ENCODE measurements around the gene SLC24A4. TPM values are rescaled to one million over a fixed set of nuclear protein-coding genes. Genes with fewer than 3 reads are reported as not detected.

SLC24A4 gene
- polyA plus RNA-seq, 1 donor (not counting 4 experiments of a cell fraction or from before 2014, with no cell fraction given), result 0.10 TPM

DNA sequence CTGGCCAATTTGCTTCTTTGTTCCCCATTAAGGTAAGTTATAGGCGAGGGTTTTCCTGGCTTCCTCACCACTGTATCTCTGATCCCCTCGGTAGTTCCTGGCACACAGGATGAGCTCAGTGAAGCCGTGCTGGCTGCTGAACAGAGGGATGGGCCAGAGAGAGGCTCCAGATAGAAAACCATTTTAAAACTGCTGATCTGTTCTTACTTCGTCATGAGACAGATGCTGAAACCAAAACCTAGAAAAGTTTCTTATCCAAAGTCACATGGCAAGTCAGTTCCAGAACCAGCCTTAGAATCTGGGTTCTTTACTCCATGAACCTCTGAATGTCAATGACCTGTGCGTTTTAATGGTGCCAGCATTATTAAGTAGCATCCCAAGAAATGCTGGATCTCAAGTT lies 114.3 kb downstream of the SLC24A4 start:
- no peak for DNase-seq (ENCODE audit: low read depth, low spot score)
- no peaks in the 10 kb centered on the region for H3K9me3 ChIP-seq (ENCODE audit: control insufficient read depth, low read depth, low read length)
- H3K9ac ChIP-seq (ENCODE audit: control insufficient read depth, extremely low read depth, insufficient read depth, low read length), result no peak overlapping the region
- H3K4me3 ChIP-seq (ENCODE audit: control insufficient read depth in 2 of 3, extremely low read depth in 1 of 3, insufficient read depth in 2 of 3, low read depth in 1 of 3, low read length in 3 of 3), result no peak overlapping the region
- FAIRE-seq, result no peak
- no peaks in the 10 kb centered on the region for H3K36me3 ChIP-seq (ENCODE audit: control insufficient read depth in 2 of 2, extremely low read depth in 1 of 2, insufficient read depth in 2 of 2, low read length in 2 of 2)
- H3K9me1 ChIP-seq (ENCODE audit: control insufficient read depth, extremely low read depth, insufficient read depth, low read length), result no peaks in the 10 kb centered on the region
- no peak for TF ChIP-seq EZH2 (IDR thresholded peaks at IDR 0.05; ENCODE audit: low read length)
- TF ChIP-seq, protein P1, sequence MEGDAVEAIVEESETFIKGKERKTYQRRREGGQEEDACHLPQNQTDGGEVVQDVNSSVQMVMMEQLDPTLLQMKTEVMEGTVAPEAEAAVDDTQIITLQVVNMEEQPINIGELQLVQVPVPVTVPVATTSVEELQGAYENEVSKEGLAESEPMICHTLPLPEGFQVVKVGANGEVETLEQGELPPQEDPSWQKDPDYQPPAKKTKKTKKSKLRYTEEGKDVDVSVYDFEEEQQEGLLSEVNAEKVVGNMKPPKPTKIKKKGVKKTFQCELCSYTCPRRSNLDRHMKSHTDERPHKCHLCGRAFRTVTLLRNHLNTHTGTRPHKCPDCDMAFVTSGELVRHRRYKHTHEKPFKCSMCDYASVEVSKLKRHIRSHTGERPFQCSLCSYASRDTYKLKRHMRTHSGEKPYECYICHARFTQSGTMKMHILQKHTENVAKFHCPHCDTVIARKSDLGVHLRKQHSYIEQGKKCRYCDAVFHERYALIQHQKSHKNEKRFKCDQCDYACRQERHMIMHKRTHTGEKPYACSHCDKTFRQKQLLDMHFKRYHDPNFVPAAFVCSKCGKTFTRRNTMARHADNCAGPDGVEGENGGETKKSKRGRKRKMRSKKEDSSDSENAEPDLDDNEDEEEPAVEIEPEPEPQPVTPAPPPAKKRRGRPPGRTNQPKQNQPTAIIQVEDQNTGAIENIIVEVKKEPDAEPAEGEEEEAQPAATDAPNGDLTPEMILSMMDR (optimal IDR thresholded peaks at IDR 0.05 in 1 of 3, IDR thresholded peaks at IDR 0.05 in 1 of 3, conservative IDR thresholded peaks at IDR 0.05 in 1 of 3; ENCODE audit: extremely low read depth in 1 of 3, insufficient read depth in 2 of 3, low read length in 3 of 3), result no peak
- dilution Hi-C loops (cut with MboI; ENCODE audit: extremely low pct_ligation_motif_present, low sequenced_read_pairs), result no loop called here
- no peaks in the 10 kb centered on the region for H3K4me1 ChIP-seq (ENCODE audit: control insufficient read depth, extremely low read depth, insufficient read depth, low read length)
- no peak overlapping the region for H3K4me2 ChIP-seq (ENCODE audit: control insufficient read depth, extremely low read depth, insufficient read depth, low read depth, low read length)
- H3K79me2 ChIP-seq (ENCODE audit: control insufficient read depth, insufficient read depth, low read length), result no peaks in the 10 kb centered on the region
- no peaks in the 10 kb centered on the region for H3K27me3 ChIP-seq (ENCODE audit: control insufficient read depth, extremely low read depth, insufficient read depth, low read length)
- no peak overlapping the region for H3K27ac ChIP-seq (ENCODE audit: control insufficient read depth, insufficient read depth, low read length)
- no peaks in the 10 kb centered on the region for H4K20me1 ChIP-seq (ENCODE audit: control insufficient read depth, extremely low read depth, insufficient read depth, low read length)
- H2AFZ ChIP-seq (ENCODE audit: control insufficient read depth, low read length), result no peak overlapping the region

DNA sequence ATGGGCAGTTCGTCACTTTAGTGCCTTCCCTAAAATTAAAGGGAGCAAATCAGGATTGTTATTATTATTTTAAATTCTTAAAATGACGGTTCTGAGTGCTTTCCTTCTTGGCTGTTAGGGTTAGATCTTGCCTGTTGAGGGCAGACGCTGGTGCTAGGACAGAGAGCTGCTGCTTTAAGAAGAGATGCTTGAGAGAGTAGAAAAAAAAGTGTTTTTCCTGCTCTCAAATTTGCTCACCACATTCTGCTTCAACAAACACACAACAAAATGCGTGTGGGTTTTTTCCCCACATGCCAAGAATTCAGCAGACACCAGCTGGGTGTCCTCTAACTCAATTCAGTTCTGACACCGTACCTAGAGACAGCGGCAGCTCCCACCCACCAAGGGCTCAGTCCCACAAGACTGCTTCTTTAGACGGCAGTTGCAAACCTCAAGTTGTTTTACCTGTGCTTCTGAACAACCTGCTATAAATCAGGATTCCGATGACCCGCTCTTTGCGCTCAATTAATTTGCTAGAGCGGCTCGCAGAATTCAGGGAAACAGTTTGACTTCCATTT lies 114.8 kb downstream of the SLC24A4 start:
- Histone ChIP-seq H3K9me3 (ENCODE audit: control insufficient read depth, low read depth, low read length) (no peaks in the 10 kb centered on the region), H3K27me3 (ENCODE audit: control insufficient read depth, extremely low read depth, insufficient read depth, low read length) (no peaks in the 10 kb centered on the region), H3K27ac (ENCODE audit: control insufficient read depth, insufficient read depth, low read length) (no peak overlapping the region), H3K4me2 (ENCODE audit: control insufficient read depth, extremely low read depth, insufficient read depth, low read depth, low read length) (no peak overlapping the region), H3K9ac (ENCODE audit: control insufficient read depth, extremely low read depth, insufficient read depth, low read length) (no peak overlapping the region), H3K4me3 (ENCODE audit: control insufficient read depth in 2 of 3, extremely low read depth in 1 of 3, insufficient read depth in 2 of 3, low read depth in 1 of 3, low read length in 3 of 3) (no peak overlapping the region), H3K79me2 (ENCODE audit: control insufficient read depth, insufficient read depth, low read length) (no peaks in the 10 kb centered on the region), H3K9me1 (ENCODE audit: control insufficient read depth, extremely low read depth, insufficient read depth, low read length) (no peaks in the 10 kb centered on the region), H3K4me1 (ENCODE audit: control insufficient read depth, extremely low read depth, insufficient read depth, low read length) (no peaks in the 10 kb centered on the region), H2AFZ (ENCODE audit: control insufficient read depth, low read length) (no peak overlapping the region), H3K36me3 (ENCODE audit: control insufficient read depth in 2 of 2, extremely low read depth in 1 of 2, insufficient read depth in 2 of 2, low read length in 2 of 2) (no peaks in the 10 kb centered on the region), H4K20me1 (ENCODE audit: control insufficient read depth, extremely low read depth, insufficient read depth, low read length) (no peaks in the 10 kb centered on the region)
- dilution Hi-C loops (cut with MboI; ENCODE audit: extremely low pct_ligation_motif_present, low sequenced_read_pairs), result no loop called here
- FAIRE-seq, result no peak
- DNase-seq (ENCODE audit: low read depth, low spot score), result no peak
- TF ChIP-seq EZH2 (IDR thresholded peaks at IDR 0.05; ENCODE audit: low read length), result no peak
- TF ChIP-seq, protein P1 (optimal IDR thresholded peaks at IDR 0.05 in 1 of 3, IDR thresholded peaks at IDR 0.05 in 1 of 3, conservative IDR thresholded peaks at IDR 0.05 in 1 of 3; ENCODE audit: extremely low read depth in 1 of 3, insufficient read depth in 2 of 3, low read length in 3 of 3), result no peak
